ENCODE measurements around the gene PRKG1. TPM values are rescaled to one million over a fixed set of nuclear protein-coding genes. Genes with fewer than 3 reads are reported as not detected.

Gene PRKG1
- total RNA-seq, 2 donors from 2014 or later = 0.42 TPM; not detected in 1

GRCh38 chr10:51297438-51297837 is 223.2 kb downstream of the PRKG1 start:
- Mint-ChIP-seq H3K4me3 (no peak overlapping the region), H3K27ac (no peak overlapping the region), H3K36me3 (ENCODE audit: low read depth) (no peaks in the 10 kb centered on the region), H3K27me3 (peaks cover 3% of the 10 kb centered on the region), H3K9me3 (peaks cover 4% of the 10 kb centered on the region), H3K4me1 (no peaks in the 10 kb centered on the region)
- ATAC-seq (replicated peaks) = no peak

GRCh38 chr10:51300617-51301304 is 226.5 kb downstream of the PRKG1 start:
- H3K36me3 Mint-ChIP-seq (ENCODE audit: low read depth) = no peaks in the 10 kb centered on the region
- peaks cover 3% of the 10 kb centered on the region for H3K27me3 Mint-ChIP-seq
- no peak overlapping the region for H3K4me3 Mint-ChIP-seq
- H3K27ac Mint-ChIP-seq = no peak overlapping the region
- no peak for ATAC-seq (replicated peaks)
- H3K9me3 Mint-ChIP-seq = peaks cover 4% of the 10 kb centered on the region
- H3K4me1 Mint-ChIP-seq = no peaks in the 10 kb centered on the region

GRCh38 chr10:51301644-51302043 is 227.4 kb downstream of the PRKG1 start:
- Mint-ChIP-seq H3K9me3 (peaks cover 4% of the 10 kb centered on the region), H3K4me1 (no peaks in the 10 kb centered on the region), H3K27me3 (peaks cover 3% of the 10 kb centered on the region), H3K36me3 (ENCODE audit: low read depth) (no peaks in the 10 kb centered on the region), H3K27ac (no peak overlapping the region), H3K4me3 (no peak overlapping the region)
- ATAC-seq (replicated peaks) = peak; percentile 38

- peaks cover 3% of the 10 kb centered on the region for H3K27me3 Mint-ChIP-seq
- H3K4me1 Mint-ChIP-seq = no peaks in the 10 kb centered on the region
- ATAC-seq (replicated peaks) = no peak
- no peak overlapping the region for H3K27ac Mint-ChIP-seq
- no peaks in the 10 kb centered on the region for H3K36me3 Mint-ChIP-seq (ENCODE audit: low read depth)
- peaks cover 4% of the 10 kb centered on the region for H3K9me3 Mint-ChIP-seq
- no peak overlapping the region for H3K4me3 Mint-ChIP-seq
Measured at GRCh38 chr10:51302316-51302715, 228.0 kb downstream of the PRKG1 start.

- Mint-ChIP-seq H3K27me3 (no peaks in the 10 kb centered on the region), H3K9me3 (no peaks in the 10 kb centered on the region), H3K4me3 (no peak overlapping the region), H3K27ac (no peak overlapping the region), H3K4me1 (no peaks in the 10 kb centered on the region), H3K36me3 (ENCODE audit: low read depth) (no peaks in the 10 kb centered on the region)
- ATAC-seq (replicated peaks) = no peak
Measured at GRCh38 chr10:51308116-51308515, 233.8 kb downstream of the PRKG1 start.

GRCh38 chr10:51311228-51311627 is 236.9 kb downstream of the PRKG1 start:
- Mint-ChIP-seq H3K4me1 (no peaks in the 10 kb centered on the region), H3K9me3 (no peaks in the 10 kb centered on the region), H3K27me3 (no peaks in the 10 kb centered on the region), H3K4me3 (no peak overlapping the region), H3K27ac (no peak overlapping the region), H3K36me3 (ENCODE audit: low read depth) (no peaks in the 10 kb centered on the region)
- ATAC-seq (replicated peaks) = no peak

- no peak overlapping the region for H3K27ac Mint-ChIP-seq
- no peaks in the 10 kb centered on the region for H3K9me3 Mint-ChIP-seq
- ATAC-seq (replicated peaks) = no peak
- no peak overlapping the region for H3K4me3 Mint-ChIP-seq
- H3K27me3 Mint-ChIP-seq = no peaks in the 10 kb centered on the region
- H3K36me3 Mint-ChIP-seq (ENCODE audit: low read depth) = no peaks in the 10 kb centered on the region
- H3K4me1 Mint-ChIP-seq = no peaks in the 10 kb centered on the region
Measured at GRCh38 chr10:51312817-51313216, 238.5 kb downstream of the PRKG1 start.

GRCh38 chr10:51313251-51313650 is 239.0 kb downstream of the PRKG1 start:
- Mint-ChIP-seq H3K4me3 (no peak overlapping the region), H3K4me1 (no peaks in the 10 kb centered on the region), H3K9me3 (no peaks in the 10 kb centered on the region), H3K27me3 (no peaks in the 10 kb centered on the region), H3K27ac (no peak overlapping the region), H3K36me3 (ENCODE audit: low read depth) (no peaks in the 10 kb centered on the region)
- no peak for ATAC-seq (replicated peaks)

GRCh38 chr10:51313773-51314478 is 239.6 kb downstream of the PRKG1 start:
- Mint-ChIP-seq H3K27me3 (no peaks in the 10 kb centered on the region), H3K4me1 (no peaks in the 10 kb centered on the region), H3K9me3 (no peaks in the 10 kb centered on the region), H3K27ac (no peak overlapping the region), H3K4me3 (no peak overlapping the region), H3K36me3 (ENCODE audit: low read depth) (no peaks in the 10 kb centered on the region)
- ATAC-seq (replicated peaks) = no peak

GRCh38 chr10:51314481-51314880 is 240.2 kb downstream of the PRKG1 start:
- Mint-ChIP-seq H3K27me3 (no peaks in the 10 kb centered on the region), H3K27ac (no peak overlapping the region), H3K4me1 (no peaks in the 10 kb centered on the region), H3K4me3 (no peak overlapping the region), H3K9me3 (no peaks in the 10 kb centered on the region), H3K36me3 (ENCODE audit: low read depth) (no peaks in the 10 kb centered on the region)
- no peak for ATAC-seq (replicated peaks)

GRCh38 chr10:51318399-51319172 is 244.3 kb downstream of the PRKG1 start:
- H3K27me3 Mint-ChIP-seq = no peaks in the 10 kb centered on the region
- no peak overlapping the region for H3K4me3 Mint-ChIP-seq
- no peak overlapping the region for H3K27ac Mint-ChIP-seq
- H3K36me3 Mint-ChIP-seq (ENCODE audit: low read depth) = no peaks in the 10 kb centered on the region
- H3K4me1 Mint-ChIP-seq = no peaks in the 10 kb centered on the region
- no peak for ATAC-seq (replicated peaks)
- no peaks in the 10 kb centered on the region for H3K9me3 Mint-ChIP-seq

- Mint-ChIP-seq H3K36me3 (ENCODE audit: low read depth) (no peaks in the 10 kb centered on the region), H3K4me3 (no peak overlapping the region), H3K27ac (no peak overlapping the region), H3K4me1 (no peaks in the 10 kb centered on the region), H3K9me3 (no peaks in the 10 kb centered on the region), H3K27me3 (no peaks in the 10 kb centered on the region)
- no peak for ATAC-seq (replicated peaks)
Measured at GRCh38 chr10:51319173-51319435, 244.8 kb downstream of the PRKG1 start.

GRCh38 chr10:51321300-51321699 is 247.0 kb downstream of the PRKG1 start:
- H3K4me3 Mint-ChIP-seq = no peak overlapping the region
- no peaks in the 10 kb centered on the region for H3K9me3 Mint-ChIP-seq
- no peak overlapping the region for H3K27ac Mint-ChIP-seq
- no peaks in the 10 kb centered on the region for H3K27me3 Mint-ChIP-seq
- no peaks in the 10 kb centered on the region for H3K4me1 Mint-ChIP-seq
- H3K36me3 Mint-ChIP-seq (ENCODE audit: low read depth) = no peaks in the 10 kb centered on the region
- ATAC-seq (replicated peaks) = no peak

GRCh38 chr10:51321980-51322379 is 247.7 kb downstream of the PRKG1 start:
- no peaks in the 10 kb centered on the region for H3K27me3 Mint-ChIP-seq
- no peaks in the 10 kb centered on the region for H3K36me3 Mint-ChIP-seq (ENCODE audit: low read depth)
- H3K27ac Mint-ChIP-seq = no peak overlapping the region
- no peak overlapping the region for H3K4me3 Mint-ChIP-seq
- no peaks in the 10 kb centered on the region for H3K9me3 Mint-ChIP-seq
- no peaks in the 10 kb centered on the region for H3K4me1 Mint-ChIP-seq
- ATAC-seq (replicated peaks) = no peak

- Mint-ChIP-seq H3K27me3 (no peaks in the 10 kb centered on the region), H3K36me3 (ENCODE audit: low read depth) (no peaks in the 10 kb centered on the region), H3K4me3 (no peak overlapping the region), H3K27ac (no peak overlapping the region), H3K9me3 (peaks cover 3% of the 10 kb centered on the region), H3K4me1 (no peaks in the 10 kb centered on the region)
- ATAC-seq (replicated peaks) = no peak
Measured at GRCh38 chr10:51325649-51326048, 251.4 kb downstream of the PRKG1 start.
